ENCODE data around the gene DNAJC15.

Gene DNAJC15

GRCh38 chr13:43154839-43155238, 131.5 kb downstream of the DNAJC15 start:
- DNase-seq (ENCODE audit: low read depth in 2 of 2) = no peak

GRCh38 chr13:43156916-43157315, 133.5 kb downstream of the DNAJC15 start:
- no peak for DNase-seq (ENCODE audit: low read depth in 2 of 2)

- no peak for DNase-seq (ENCODE audit: low read depth in 2 of 2)
These were observed 134.4 kb downstream of the DNAJC15 start for GRCh38 chr13:43157796-43158195.

- no peak for DNase-seq (ENCODE audit: low read depth in 2 of 2)
These were observed 135.1 kb downstream of the DNAJC15 start for GRCh38 chr13:43158516-43158915.

GRCh38 chr13:43159026-43159461, 135.7 kb downstream of the DNAJC15 start:
- no peak for DNase-seq (ENCODE audit: low read depth in 2 of 2)

All from stimulated activated CD4-positive, alpha-beta T cell treated with anti-CD3 and anti-CD28 coated beads, Interleukin-1b, Interleukin-23, amount 100 ng/mL, for 4 hours (primary cell).